Measurements from ENCODE around the gene NCEH1. TPM values are rescaled to one million over a fixed set of nuclear protein-coding genes. Genes with fewer than 3 reads are reported as not detected.

The NCEH1 gene
- total and polyA plus RNA-seq, 2 experiments from 2014 or later, result 1.8 to 4.9 TPM

DNA sequence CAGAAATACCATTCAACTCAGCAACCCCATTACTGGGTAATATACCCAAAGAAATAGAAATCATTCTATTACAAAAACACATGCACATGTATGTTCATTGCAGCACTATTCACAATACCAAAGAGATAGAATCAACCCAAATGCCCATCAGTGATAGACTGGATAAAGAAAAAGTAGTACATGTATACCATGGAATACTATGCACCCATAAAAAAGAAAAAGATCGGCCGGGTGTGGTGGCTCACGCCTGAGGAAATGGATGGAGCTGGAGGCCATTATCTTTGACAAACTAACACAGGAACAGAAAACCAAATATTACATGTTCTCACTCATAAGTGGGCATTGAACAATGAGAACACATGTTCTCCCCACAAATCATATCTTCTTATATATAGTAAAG lies 112.0 kb downstream of the NCEH1 start:
- Mint-ChIP-seq H3K27me3 (ENCODE audit: insufficient read depth, low read depth, poor library complexity) (no peaks in the 10 kb centered on the region), H3K4me1 (no peaks in the 10 kb centered on the region; the same call in 2 of the 3 replicates), H3K9me3 (no peaks in the 10 kb centered on the region), H3K4me3 (no peak overlapping the region), H3K36me3 (ENCODE audit: low read depth) (no peaks in the 10 kb centered on the region), H3K27ac (no peak overlapping the region)
- Histone ChIP-seq H4K20me1 (replicated peaks; ENCODE audit: insufficient read depth) (no peaks in the 10 kb centered on the region), H3F3A (replicated peaks; ENCODE audit: low read depth) (no peaks in the 10 kb centered on the region), H2AFZ (no peak overlapping the region), H3K9me2 (ENCODE audit: insufficient read depth) (no peaks in the 10 kb centered on the region), H3K27me3 (ENCODE audit: insufficient read depth) (no peaks in the 10 kb centered on the region), H3K27ac (ENCODE audit: low read depth) (no peak overlapping the region), H3K36me3 (ENCODE audit: insufficient read depth) (no peaks in the 10 kb centered on the region), H3K79me2 (replicated peaks; ENCODE audit: insufficient read depth) (no peaks in the 10 kb centered on the region), H3K4me2 (no peak overlapping the region), H3K4me1 (ENCODE audit: insufficient read depth) (no peaks in the 10 kb centered on the region), H3K4me3 (no peak overlapping the region)
- ATAC-seq (no peak), DNase-seq (ENCODE audit: low spot score) (no peak)
- TF ChIP-seq EZH2 (IDR thresholded peaks at IDR 0.05; ENCODE audit: low read depth, unreplicated experiment) (no peak), JUNB (IDR thresholded peaks at IDR 0.05; ENCODE audit: unreplicated experiment) (no peak), EZH2phosphoT487 (IDR thresholded peaks at IDR 0.05; ENCODE audit: unreplicated experiment) (no peak), ZNF331 (CRISPR knock-in tag; IDR thresholded peaks at IDR 0.05; ENCODE audit: low read depth) (no peak), CREB1 (CRISPR knock-in tag; IDR thresholded peaks at IDR 0.05; ENCODE audit: low read depth) (no peak), NANOG (IDR thresholded peaks at IDR 0.05; ENCODE audit: borderline replicate concordance) (no peak)
- TF ChIP-seq, protein P1, sequence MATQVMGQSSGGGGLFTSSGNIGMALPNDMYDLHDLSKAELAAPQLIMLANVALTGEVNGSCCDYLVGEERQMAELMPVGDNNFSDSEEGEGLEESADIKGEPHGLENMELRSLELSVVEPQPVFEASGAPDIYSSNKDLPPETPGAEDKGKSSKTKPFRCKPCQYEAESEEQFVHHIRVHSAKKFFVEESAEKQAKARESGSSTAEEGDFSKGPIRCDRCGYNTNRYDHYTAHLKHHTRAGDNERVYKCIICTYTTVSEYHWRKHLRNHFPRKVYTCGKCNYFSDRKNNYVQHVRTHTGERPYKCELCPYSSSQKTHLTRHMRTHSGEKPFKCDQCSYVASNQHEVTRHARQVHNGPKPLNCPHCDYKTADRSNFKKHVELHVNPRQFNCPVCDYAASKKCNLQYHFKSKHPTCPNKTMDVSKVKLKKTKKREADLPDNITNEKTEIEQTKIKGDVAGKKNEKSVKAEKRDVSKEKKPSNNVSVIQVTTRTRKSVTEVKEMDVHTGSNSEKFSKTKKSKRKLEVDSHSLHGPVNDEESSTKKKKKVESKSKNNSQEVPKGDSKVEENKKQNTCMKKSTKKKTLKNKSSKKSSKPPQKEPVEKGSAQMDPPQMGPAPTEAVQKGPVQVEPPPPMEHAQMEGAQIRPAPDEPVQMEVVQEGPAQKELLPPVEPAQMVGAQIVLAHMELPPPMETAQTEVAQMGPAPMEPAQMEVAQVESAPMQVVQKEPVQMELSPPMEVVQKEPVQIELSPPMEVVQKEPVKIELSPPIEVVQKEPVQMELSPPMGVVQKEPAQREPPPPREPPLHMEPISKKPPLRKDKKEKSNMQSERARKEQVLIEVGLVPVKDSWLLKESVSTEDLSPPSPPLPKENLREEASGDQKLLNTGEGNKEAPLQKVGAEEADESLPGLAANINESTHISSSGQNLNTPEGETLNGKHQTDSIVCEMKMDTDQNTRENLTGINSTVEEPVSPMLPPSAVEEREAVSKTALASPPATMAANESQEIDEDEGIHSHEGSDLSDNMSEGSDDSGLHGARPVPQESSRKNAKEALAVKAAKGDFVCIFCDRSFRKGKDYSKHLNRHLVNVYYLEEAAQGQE (IDR thresholded peaks at IDR 0.05; ENCODE audit: unreplicated experiment), result no peak

- Mint-ChIP-seq H3K9me3 (no peaks in the 10 kb centered on the region; the same call in 2 of the 3 replicates), H3K4me1 (no peaks in the 10 kb centered on the region; the same call in 2 of the 3 replicates), H3K27me3 (ENCODE audit: insufficient read depth, low read depth, poor library complexity) (no peaks in the 10 kb centered on the region), H3K4me3 (no peak overlapping the region), H3K36me3 (ENCODE audit: low read depth) (no peaks in the 10 kb centered on the region), H3K27ac (no peak overlapping the region)
- Histone ChIP-seq H3K27ac (ENCODE audit: low read depth) (no peak overlapping the region), H4K20me1 (replicated peaks; ENCODE audit: insufficient read depth) (no peaks in the 10 kb centered on the region), H3K9me2 (ENCODE audit: insufficient read depth) (no peaks in the 10 kb centered on the region), H3K27me3 (ENCODE audit: insufficient read depth) (no peaks in the 10 kb centered on the region), H3K36me3 (ENCODE audit: insufficient read depth) (no peaks in the 10 kb centered on the region), H2AFZ (no peak overlapping the region), H3K4me3 (no peak overlapping the region), H3K4me1 (ENCODE audit: insufficient read depth) (no peaks in the 10 kb centered on the region), H3F3A (replicated peaks; ENCODE audit: low read depth) (no peaks in the 10 kb centered on the region), H3K4me2 (no peak overlapping the region), H3K79me2 (replicated peaks; ENCODE audit: insufficient read depth) (no peaks in the 10 kb centered on the region)
- no peak for ATAC-seq
- DNase-seq (ENCODE audit: low spot score), result no peak
- TF ChIP-seq CREB1 (CRISPR knock-in tag; IDR thresholded peaks at IDR 0.05; ENCODE audit: low read depth) (no peak), JUNB (IDR thresholded peaks at IDR 0.05; ENCODE audit: unreplicated experiment) (no peak), STAT1 (IDR thresholded peaks at IDR 0.05; ENCODE audit: unreplicated experiment) (no peak), CTCF (conservative IDR thresholded peaks at IDR 0.05; ENCODE audit: low read depth in 2 of 2) (no peak)
- TF ChIP-seq, protein P2, sequence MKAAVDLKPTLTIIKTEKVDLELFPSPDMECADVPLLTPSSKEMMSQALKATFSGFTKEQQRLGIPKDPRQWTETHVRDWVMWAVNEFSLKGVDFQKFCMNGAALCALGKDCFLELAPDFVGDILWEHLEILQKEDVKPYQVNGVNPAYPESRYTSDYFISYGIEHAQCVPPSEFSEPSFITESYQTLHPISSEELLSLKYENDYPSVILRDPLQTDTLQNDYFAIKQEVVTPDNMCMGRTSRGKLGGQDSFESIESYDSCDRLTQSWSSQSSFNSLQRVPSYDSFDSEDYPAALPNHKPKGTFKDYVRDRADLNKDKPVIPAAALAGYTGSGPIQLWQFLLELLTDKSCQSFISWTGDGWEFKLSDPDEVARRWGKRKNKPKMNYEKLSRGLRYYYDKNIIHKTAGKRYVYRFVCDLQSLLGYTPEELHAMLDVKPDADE (IDR thresholded peaks at IDR 0.05), result no peak
- TF ChIP-seq, protein P1 (IDR thresholded peaks at IDR 0.05; ENCODE audit: unreplicated experiment), result no peak
These were observed 114.5 kb downstream of the NCEH1 start for GRCh38 chr3:172596394-172596706.
